Activated T-cell treated with anti-CD3 and anti-CD28 coated beads, Interleukin-2, amount 50 U/mL, for 48 hours (primary cell): ENCODE data around the gene HBE1.
"Not testable (repeated sequence)": the region's sequence is repeated elsewhere in the genome, so short reads cannot be mapped to it uniquely, and the experiment has no call there.

Experiments used
- DNase-seq, 2 experiments: peaks; one replicate each; pipeline ENCODE4 v3.0.0-alpha.2; 2020

HBE1 gene

GRCh38 chr11:5269715-5270147, at the start of gene HBE1:
TSS of gene HBE1 (minus strand) at chr11:5269945. CDS start at chr11:5269890, 55 bp downstream.
- DNase-seq, result no peak

GRCh38 chr11:5317292-5317691, 47.5 kb upstream of the HBE1 start:
- DNase-seq, result no peak

DNA sequence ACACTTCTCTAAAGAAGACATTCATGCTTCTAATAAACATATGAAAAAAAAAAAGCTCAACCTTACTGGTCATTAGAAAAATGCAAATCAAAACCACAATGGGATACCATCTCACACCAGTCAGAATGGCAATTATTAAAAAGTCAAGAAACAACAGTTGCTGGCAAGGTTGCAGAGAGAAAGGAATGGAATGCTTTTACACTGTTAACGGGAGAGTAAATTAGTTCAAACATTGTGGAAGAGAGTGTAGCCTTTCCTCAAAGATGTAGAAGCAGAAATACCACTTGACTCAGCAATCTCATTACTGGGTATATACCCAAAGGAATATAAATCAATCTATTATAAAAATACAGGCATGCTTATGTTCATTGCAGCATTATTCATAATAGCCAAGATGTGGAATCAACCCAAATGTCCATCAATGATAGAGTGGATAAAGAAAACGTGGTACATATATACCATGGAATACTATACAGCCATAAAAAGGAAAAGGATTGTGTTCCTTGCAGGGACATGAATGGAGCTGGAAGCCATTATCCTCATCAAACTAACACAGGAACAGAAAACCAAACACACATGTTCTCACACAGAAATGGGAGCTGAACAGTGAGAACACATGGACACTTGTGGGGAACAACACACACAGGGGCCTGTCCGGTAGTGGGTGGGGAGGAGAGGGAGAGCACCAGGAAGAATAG, 43.7 kb upstream of the HBE1 start:
- not testable (repeated sequence) for DNase-seq

- no peak for DNase-seq
Measured at GRCh38 chr11:5310423-5310822, 40.7 kb upstream of the HBE1 start.

GRCh38 chr11:5307256-5308019, 37.7 kb upstream of the HBE1 start:
- DNase-seq, result no peak

GRCh38 chr11:5304046-5304445, 34.3 kb upstream of the HBE1 start:
- DNase-seq, result no peak

DNA sequence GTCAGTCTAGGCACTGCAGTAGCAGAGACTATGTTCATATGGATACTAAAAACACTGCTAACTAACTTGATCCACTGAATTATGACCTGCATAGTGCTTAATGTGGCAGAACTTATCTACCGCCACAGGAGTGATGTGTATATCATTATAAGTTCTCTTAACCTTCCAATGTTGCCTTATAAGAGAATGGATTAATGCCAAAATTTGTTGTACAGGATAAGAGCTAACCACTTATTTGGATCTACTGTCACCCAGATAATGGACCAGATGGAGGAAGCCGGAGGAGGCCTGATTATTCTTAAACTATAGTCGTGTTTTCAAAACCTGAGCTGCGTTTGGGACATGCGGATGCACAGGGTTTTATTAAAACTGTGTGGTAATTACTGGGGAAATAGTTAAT, 33.9 kb upstream of the HBE1 start:
- DNase-seq, result no peak

DNA sequence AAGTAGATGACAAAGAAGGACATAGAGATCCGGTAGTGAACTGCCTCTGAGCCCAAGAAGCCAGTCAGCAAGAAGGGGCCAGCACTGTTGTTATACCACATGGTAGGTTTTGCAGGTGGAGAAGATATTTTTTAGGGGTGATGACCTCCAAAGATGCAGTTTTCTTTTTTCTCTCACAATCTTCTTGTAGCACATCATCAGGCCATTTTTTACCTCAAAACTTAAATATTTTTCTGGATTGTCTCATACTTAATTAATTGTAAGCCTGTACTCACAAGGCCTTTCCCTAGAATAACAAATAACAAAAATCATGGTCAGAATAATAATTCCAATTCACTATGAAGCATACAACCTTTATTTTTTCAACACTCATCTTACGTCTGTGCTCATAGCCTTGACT, 32.1 kb upstream of the HBE1 start, which contains the start of gene OR51B4:
Gene OR51B4 (minus strand): TSS at position 101 of the 400 bp plus-strand sequence. CDS start 0 bp downstream, at position 101.
- no peak for DNase-seq

DNA sequence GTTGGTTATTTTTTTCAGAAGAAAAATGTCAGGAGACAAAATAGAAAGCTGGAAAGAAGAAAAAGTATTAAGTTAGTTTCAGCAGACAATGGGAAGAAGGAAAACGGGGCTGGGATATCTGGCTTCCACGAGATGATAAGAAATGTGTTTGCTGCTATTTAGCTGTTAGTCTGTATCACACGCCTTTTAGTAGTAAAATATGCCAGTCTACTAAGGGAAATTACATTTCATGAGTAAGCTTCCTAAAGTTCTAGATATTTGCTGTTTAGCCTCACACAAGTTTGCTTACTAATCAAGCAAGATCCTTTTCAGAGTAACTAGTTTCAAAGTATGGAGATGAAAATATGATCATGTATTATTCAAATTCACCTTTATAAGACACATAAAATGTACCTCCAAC, 30.5 kb upstream of the HBE1 start:
- no peak for DNase-seq

- no peak for DNase-seq
Measured at GRCh38 chr11:5298451-5298850, 28.7 kb upstream of the HBE1 start.

- no peak for DNase-seq
Measured at GRCh38 chr11:5297721-5298323, 28.1 kb upstream of the HBE1 start.

- DNase-seq, result not testable (repeated sequence)
Measured at GRCh38 chr11:5294342-5294995, 24.7 kb upstream of the HBE1 start.

DNA sequence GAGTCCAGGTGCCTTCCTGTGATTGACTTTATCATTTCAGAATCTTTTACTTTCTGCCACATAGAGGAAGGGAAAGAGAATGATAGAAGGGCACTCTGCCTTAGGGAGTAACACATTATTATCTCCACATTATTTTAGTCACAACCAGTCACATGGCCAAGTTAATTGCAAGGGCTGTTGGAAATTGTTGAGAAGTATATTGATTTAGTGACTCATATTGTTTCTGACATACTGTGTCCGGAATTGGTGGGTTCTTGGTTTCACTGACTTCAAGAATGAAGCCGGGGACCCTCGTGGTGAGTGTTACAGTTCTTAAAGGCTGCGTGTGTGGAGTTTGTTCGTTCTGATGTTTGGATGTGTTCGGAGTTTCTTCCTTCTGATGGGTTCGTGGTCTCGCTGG, 23.3 kb upstream of the HBE1 start:
- DNase-seq, result no peak

GRCh38 chr11:5291207-5291838, 21.6 kb upstream of the HBE1 start:
- no peak for DNase-seq

- DNase-seq, result no peak
Measured at GRCh38 chr11:5290106-5290505, 20.4 kb upstream of the HBE1 start.

DNA sequence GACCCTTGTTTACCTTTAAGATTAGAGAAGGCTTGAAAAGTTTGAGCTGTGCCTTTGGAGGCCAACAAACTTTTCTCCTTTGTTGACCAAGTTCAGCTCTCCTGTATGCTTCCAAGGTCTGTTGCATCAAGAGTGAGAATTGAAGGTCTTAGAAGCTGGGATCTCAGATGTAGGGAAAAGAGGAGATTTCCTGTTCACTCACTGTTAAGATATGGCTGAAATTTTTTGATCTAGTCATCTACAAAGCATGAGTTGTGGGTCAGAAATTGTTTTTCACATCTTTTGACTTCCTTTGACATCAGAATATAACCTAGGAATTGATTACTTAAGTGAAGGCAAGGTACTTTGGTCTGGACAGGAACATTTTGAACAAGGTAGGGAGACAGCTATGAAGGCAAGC, 20.0 kb upstream of the HBE1 start:
- no peak for DNase-seq

GRCh38 chr11:5288906-5289550, 19.3 kb upstream of the HBE1 start:
- DNase-seq, result no peak

- no peak for DNase-seq
Measured at GRCh38 chr11:5288108-5288905, 18.6 kb upstream of the HBE1 start.

DNA sequence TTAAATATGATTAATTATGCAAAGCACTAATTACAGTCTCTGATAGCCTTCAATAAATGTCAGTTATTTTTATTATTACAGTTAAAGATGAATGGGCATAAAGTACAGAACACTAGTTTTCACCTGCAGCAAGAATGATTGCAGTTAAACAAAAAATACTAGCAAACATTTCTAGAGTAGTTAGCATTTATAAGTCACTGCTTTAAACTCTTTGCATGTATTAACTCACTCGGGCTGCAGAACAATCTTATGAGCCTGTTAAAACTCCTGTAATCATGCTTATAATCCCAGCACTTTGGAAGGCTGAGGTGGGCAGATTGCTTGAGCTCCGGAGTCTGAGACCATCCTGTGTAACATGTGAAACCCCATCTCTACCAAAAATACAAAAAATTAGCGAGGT, 17.2 kb upstream of the HBE1 start:
- no peak for DNase-seq

DNA sequence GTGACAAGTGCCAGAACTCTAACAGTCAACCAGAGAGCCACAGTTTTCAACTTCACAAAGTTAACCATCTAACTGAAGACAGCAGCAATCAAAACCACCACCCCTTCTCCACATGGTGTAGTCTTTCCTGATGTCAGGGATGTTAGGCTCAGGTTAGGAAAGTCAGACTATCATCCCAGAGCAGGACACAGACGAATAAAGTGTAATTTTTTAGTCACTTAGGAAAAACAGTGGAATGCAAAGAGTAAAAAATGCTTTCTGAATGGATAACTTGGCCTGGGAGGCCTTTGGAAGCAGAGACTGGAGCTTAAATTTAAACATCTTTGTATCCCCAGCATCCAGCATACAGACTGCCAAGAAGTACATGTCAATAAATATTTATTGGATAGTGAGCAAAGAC, 16.6 kb upstream of the HBE1 start:
- DNase-seq, result no peak

DNA sequence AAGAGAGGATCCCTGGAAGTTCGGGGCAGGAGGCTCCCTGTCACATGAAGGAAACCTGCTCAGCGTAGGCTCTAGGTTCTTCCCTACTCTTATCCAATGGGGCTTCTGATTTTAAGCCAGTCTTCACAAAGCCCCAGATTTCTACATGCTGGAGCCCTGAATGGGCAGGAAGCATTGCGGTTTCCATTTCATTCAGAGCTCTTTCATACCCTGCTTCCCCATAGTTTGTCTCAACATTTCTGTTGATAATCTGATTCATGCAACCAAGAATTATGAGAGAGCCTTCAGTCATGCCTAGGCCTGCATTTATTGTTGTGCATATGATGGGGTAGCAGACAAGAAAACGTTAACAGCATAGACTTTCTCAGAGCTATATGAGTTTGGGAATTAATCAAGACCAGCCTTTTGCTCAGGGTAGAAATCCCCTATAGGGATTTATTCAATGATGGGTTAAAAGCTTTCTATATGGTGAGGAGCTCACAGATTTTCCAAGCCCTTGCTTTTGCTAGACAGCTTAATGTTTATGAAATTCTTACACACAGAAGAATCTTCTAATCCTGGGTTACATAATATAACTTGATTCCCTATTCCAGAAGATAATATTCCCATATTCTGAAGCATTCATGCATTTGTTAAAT, 16.1 kb upstream of the HBE1 start:
- no peak for DNase-seq
